Vagina (tissue), 2 donors: ENCODE measurements around the gene TPRKB. TPM values are rescaled to one million over a fixed set of nuclear protein-coding genes. Genes with fewer than 3 reads are reported as not detected.
"Not testable (repeated sequence)": the region's sequence is repeated elsewhere in the genome, so short reads cannot be mapped to it uniquely, and the experiment has no call there.

Source experiments
- DNase-seq, 2 donors: peaks; one replicate each; pipeline ENCODE4 v3.0.0-alpha.2; 2017; ENCODE audit errors: extremely low spot score in 2 of 2
- H3K27ac ChIP-seq: fragments of 200-600 bp; sonication (generic); one replicate; pipeline ENCODE4 v1.5.1; 2019
- H3K27me3 ChIP-seq: fragments of 200-600 bp; sonication (generic); one replicate; pipeline ENCODE4 v1.5.1; 2019
- H3K36me3 ChIP-seq, 2 donors: fragments of 200-600 bp; sonication (generic); one replicate each; pipeline ENCODE4 v1.5.1; 2017 to 2019
- H3K4me1 ChIP-seq: fragments of 200-600 bp; sonication (generic); one replicate; pipeline ENCODE4 v1.5.1; 2019
- H3K4me3 ChIP-seq, 2 donors: fragments of 200-600 bp; sonication (generic); 1 replicate in 1 of 2; 2 replicates in 1 of 2; pipeline ENCODE4 v1.5.1; 2016 to 2019
- H3K9me3 ChIP-seq: fragments of 200-600 bp; sonication (generic); one replicate; pipeline ENCODE4 v1.5.1; 2019
- POLR2A ChIP-seq, 2 donors: fragments of 450-650 bp; IDR thresholded peaks; one replicate each; pipeline ENCODE4 v1.6.1; 2017; ENCODE audit warnings: antibody characterized with exemption in 2 of 2, mild to moderate bottlenecking in 2 of 2, moderate library complexity in 2 of 2
- POLR2AphosphoS5 ChIP-seq, 2 donors: sonication (generic); formaldehyde crosslinking; IDR thresholded peaks; one replicate each; pipeline ENCODE4 v1.9.0; 2017; ENCODE audit warnings: antibody characterized with exemption in 2 of 2, mild to moderate bottlenecking in 2 of 2, low read depth in 1 of 2; ENCODE audit not compliant: insufficient read depth in 1 of 2
- intact Hi-C: fragments of 100-400 bp; cut with DNase I; formaldehyde crosslinking; loops from one replicate; pipeline ENCODE4 v1.15.1; 2023
- total RNA-seq: library from RNA; depleted of rRNA; stranded (reverse); fragments of >200 nt; gene quantifications from one replicate; pipeline ENCODE4 v1.2.3, GENCODE V29; 2016
- TF ChIP-seq, protein P1 (sequence below), 3 experiments: fragments of 450-650 bp in 2 of 3; fragments of 200-600 bp in 1 of 3; sonication (generic) in 1 of 3; IDR thresholded peaks; one replicate each; pipeline ENCODE4 v1.5.1; 2017 to 2019; ENCODE audit warnings: antibody characterized with exemption in 3 of 3, mild to moderate bottlenecking in 2 of 3, moderate library complexity in 2 of 3

The TPRKB gene
- total RNA-seq, 1 donor from 2014 or later, result 18.9 TPM

DNA sequence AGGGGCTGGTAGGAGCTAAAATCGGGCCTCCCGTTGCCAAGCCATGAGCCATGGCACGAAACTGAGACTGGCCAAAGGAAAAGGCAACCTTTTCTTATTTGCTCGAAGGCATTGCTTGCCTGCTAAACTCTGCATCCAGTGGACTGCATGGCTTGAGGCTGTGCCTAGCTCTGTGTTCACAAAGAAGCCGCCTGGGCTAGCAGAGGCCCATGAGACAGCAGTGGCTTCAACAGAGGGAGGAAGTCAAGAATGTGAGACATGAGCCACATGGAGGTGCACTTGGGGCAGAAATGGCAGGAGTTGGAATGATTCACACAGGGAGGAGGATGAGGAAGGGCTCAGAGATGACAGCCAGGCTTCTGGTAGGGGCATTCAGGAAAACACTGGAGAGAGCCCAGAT is 33.5 kb downstream of the TPRKB start:
- TF ChIP-seq, protein P1, sequence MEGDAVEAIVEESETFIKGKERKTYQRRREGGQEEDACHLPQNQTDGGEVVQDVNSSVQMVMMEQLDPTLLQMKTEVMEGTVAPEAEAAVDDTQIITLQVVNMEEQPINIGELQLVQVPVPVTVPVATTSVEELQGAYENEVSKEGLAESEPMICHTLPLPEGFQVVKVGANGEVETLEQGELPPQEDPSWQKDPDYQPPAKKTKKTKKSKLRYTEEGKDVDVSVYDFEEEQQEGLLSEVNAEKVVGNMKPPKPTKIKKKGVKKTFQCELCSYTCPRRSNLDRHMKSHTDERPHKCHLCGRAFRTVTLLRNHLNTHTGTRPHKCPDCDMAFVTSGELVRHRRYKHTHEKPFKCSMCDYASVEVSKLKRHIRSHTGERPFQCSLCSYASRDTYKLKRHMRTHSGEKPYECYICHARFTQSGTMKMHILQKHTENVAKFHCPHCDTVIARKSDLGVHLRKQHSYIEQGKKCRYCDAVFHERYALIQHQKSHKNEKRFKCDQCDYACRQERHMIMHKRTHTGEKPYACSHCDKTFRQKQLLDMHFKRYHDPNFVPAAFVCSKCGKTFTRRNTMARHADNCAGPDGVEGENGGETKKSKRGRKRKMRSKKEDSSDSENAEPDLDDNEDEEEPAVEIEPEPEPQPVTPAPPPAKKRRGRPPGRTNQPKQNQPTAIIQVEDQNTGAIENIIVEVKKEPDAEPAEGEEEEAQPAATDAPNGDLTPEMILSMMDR (IDR thresholded peaks at IDR 0.05), result no peak
- TF ChIP-seq POLR2AphosphoS5 (IDR thresholded peaks at IDR 0.05; ENCODE audit: insufficient read depth in 1 of 2, low read depth in 1 of 2) (no peak), POLR2A (IDR thresholded peaks at IDR 0.05) (no peak)

DNA sequence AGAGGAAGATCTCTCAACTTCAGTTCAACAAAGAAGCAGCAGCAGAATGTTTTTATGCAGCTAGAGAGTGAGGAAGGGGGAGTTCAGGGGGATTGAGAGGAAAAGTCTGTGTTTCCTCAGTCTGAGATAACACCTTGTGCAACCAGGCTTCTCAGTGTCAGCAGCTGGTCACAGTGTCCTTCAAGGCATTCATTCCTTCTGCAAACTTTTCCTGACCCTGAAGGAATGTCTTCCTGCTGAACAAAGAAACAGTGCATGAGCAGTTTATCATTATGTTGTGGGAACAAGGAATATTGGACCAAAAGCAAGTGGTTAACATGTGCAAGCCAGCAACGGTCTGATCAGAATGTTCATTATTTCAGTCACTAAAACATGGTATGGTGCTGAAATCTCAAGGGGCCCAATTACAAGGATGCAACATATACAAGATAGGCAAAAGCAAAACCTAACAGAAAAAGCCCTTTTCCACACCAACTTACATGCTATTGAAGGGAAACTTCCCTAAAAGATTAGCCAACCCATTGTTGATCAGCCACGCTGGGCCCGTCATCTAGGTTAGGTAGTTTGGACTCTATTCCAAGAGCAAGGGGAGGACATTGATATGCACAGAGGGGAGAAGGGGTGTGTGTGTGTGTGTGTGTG is 34.2 kb downstream of the TPRKB start:
- intact Hi-C loops, H3K4me1 ChIP-seq, H3K9me3 ChIP-seq: not testable (repeated sequence)

More for the DNA sequence above, 33.5 kb downstream of the TPRKB start:
- H3K4me3 ChIP-seq, result no peak overlapping the region
- H3K27me3 ChIP-seq, result no peaks in the 10 kb centered on the region
- H3K4me1 ChIP-seq, result peaks cover 9% of the 10 kb centered on the region
- H3K36me3 ChIP-seq, result no peaks in the 10 kb centered on the region
- DNase-seq, result peak; percentile 47 to 61
- no peak overlapping the region for H3K27ac ChIP-seq
- no peaks in the 10 kb centered on the region for H3K9me3 ChIP-seq
- intact Hi-C loops, result no loop called here

GRCh38 chr2:73701968-73702665 is 35.0 kb downstream of the TPRKB start:
- intact Hi-C loops, result no loop called here
- H3K9me3 ChIP-seq, result no peaks in the 10 kb centered on the region
- TF ChIP-seq POLR2A (IDR thresholded peaks at IDR 0.05) (no peak), POLR2AphosphoS5 (IDR thresholded peaks at IDR 0.05; ENCODE audit: insufficient read depth in 1 of 2, low read depth in 1 of 2) (no peak)
- TF ChIP-seq, protein P1 (IDR thresholded peaks at IDR 0.05), result no peak
- peak; percentile 62 to 67 for DNase-seq
- no peaks in the 10 kb centered on the region for H3K36me3 ChIP-seq
- H3K4me1 ChIP-seq, result peaks cover 9% of the 10 kb centered on the region
- no peak overlapping the region for H3K27ac ChIP-seq
- H3K4me3 ChIP-seq, result no peak overlapping the region
- no peaks in the 10 kb centered on the region for H3K27me3 ChIP-seq

More for the DNA sequence above, 34.2 kb downstream of the TPRKB start:
- not testable (repeated sequence) for H3K36me3 ChIP-seq, H3K4me3 ChIP-seq, H3K27ac ChIP-seq, H3K27me3 ChIP-seq, DNase-seq

DNA sequence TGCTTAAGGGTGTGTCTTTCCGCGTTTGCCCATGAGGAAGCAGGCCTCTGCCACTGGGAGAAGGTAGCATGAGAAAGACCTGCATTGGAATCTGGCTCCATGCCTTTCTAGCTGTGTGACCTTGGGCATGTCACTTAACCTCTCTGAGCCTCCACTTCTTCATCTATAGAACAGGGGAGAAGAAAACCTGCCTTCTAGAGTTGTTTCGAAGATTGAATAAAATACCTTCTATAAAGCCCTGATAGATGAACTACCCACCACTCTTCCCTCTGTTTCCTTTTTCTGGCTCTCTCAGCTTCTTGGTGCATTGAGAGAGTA is 35.7 kb downstream of the TPRKB start:
- H3K4me3 ChIP-seq, DNase-seq, H3K9me3 ChIP-seq, H3K27me3 ChIP-seq, intact Hi-C loops, H3K4me1 ChIP-seq, H3K36me3 ChIP-seq, H3K27ac ChIP-seq: not testable (repeated sequence)

GRCh38 chr2:73700661-73701447 is 36.3 kb downstream of the TPRKB start:
- H3K9me3 ChIP-seq, result no peaks in the 10 kb centered on the region
- no peak overlapping the region for H3K27ac ChIP-seq
- H3K4me1 ChIP-seq, result peaks cover 9% of the 10 kb centered on the region
- DNase-seq, result peak; percentile 61 to 82
- no peak overlapping the region for H3K4me3 ChIP-seq
- no peaks in the 10 kb centered on the region for H3K27me3 ChIP-seq
- TF ChIP-seq POLR2A (IDR thresholded peaks at IDR 0.05) (no peak), POLR2AphosphoS5 (IDR thresholded peaks at IDR 0.05; ENCODE audit: insufficient read depth in 1 of 2, low read depth in 1 of 2) (no peak)
- TF ChIP-seq, protein P1 (IDR thresholded peaks at IDR 0.05), result no peak
- H3K36me3 ChIP-seq, result no peaks in the 10 kb centered on the region
- intact Hi-C loops, result no loop called here
